NCI-H748 treated with DMSO at 0.1 percent for 48 hours (cell line): ENCODE data around the gene ZNF444.
"Not testable (repeated sequence)": the region's sequence is repeated elsewhere in the genome, so short reads cannot be mapped to it uniquely, and the experiment has no call there.

Experiments
- DNase-seq: peaks from one replicate; lab custom pipeline; 2025; lab: John Stamatoyannopoulos, UW

The ZNF444 gene

GRCh38 chr19:56147307-56147706 is 6.2 kb downstream of the ZNF444 start:
- DNase-seq = no peak

GRCh38 chr19:56148096-56148495 is 7.0 kb downstream of the ZNF444 start:
- no peak for DNase-seq

GRCh38 chr19:56148955-56149655 is 8.0 kb downstream of the ZNF444 start:
- DNase-seq = not testable (repeated sequence)

- no peak for DNase-seq
These were observed 8.6 kb downstream of the ZNF444 start for GRCh38 chr19:56149656-56150038.

GRCh38 chr19:56150358-56150757 is 9.3 kb downstream of the ZNF444 start:
- DNase-seq = no peak

GRCh38 chr19:56152644-56153043 is 11.6 kb downstream of the ZNF444 start:
- DNase-seq = no peak

- DNase-seq = no peak
These were observed 12.4 kb downstream of the ZNF444 start for GRCh38 chr19:56153507-56153906.

GRCh38 chr19:56155124-56155687 is 14.1 kb downstream of the ZNF444 start:
- DNase-seq = no peak

- DNase-seq = no peak
These were observed 15.7 kb downstream of the ZNF444 start for GRCh38 chr19:56156768-56157167.

- no peak for DNase-seq
These were observed 17.2 kb downstream of the ZNF444 start for GRCh38 chr19:56158170-56158757.

- no peak for DNase-seq
These were observed 18.0 kb downstream of the ZNF444 start for GRCh38 chr19:56159009-56159559.

- DNase-seq = no peak
These were observed 18.7 kb downstream of the ZNF444 start for GRCh38 chr19:56159622-56160271.

- DNase-seq = no peak
These were observed 20.4 kb downstream of the ZNF444 start for GRCh38 chr19:56161534-56161933.

- no peak for DNase-seq
These were observed 21.2 kb downstream of the ZNF444 start for GRCh38 chr19:56162258-56162657.

GRCh38 chr19:56163097-56163496 is 22.0 kb downstream of the ZNF444 start:
- DNase-seq = no peak

GRCh38 chr19:56167064-56167578 is 26.0 kb downstream of the ZNF444 start:
- DNase-seq = no peak

- no peak for DNase-seq
These were observed 29.2 kb downstream of the ZNF444 start for GRCh38 chr19:56170261-56170660.

- DNase-seq = no peak
These were observed 33.0 kb downstream of the ZNF444 start for GRCh38 chr19:56174086-56174485.

- DNase-seq = no peak
These were observed 33.5 kb downstream of the ZNF444 start for GRCh38 chr19:56174550-56174949.

GRCh38 chr19:56175861-56176307 is 34.8 kb downstream of the ZNF444 start, which contains the start of gene GALP:
Gene GALP, plus strand, starts transcription at chr19:56176008. Its CDS starts 1,101 bp downstream, at chr19:56177109.
- not testable (repeated sequence) for DNase-seq

GRCh38 chr19:56176310-56176709 is 35.2 kb downstream of the ZNF444 start:
- DNase-seq = not testable (repeated sequence)

- DNase-seq = no peak
These were observed 35.8 kb downstream of the ZNF444 start for GRCh38 chr19:56176881-56177280.
